ENCODE measurements around the gene PHACTR1. TPM values are rescaled to one million over a fixed set of nuclear protein-coding genes. Genes with fewer than 3 reads are reported as not detected.

PHACTR1 gene
- total RNA-seq, 1 experiment from 2014 or later = 0.21 TPM

DNA sequence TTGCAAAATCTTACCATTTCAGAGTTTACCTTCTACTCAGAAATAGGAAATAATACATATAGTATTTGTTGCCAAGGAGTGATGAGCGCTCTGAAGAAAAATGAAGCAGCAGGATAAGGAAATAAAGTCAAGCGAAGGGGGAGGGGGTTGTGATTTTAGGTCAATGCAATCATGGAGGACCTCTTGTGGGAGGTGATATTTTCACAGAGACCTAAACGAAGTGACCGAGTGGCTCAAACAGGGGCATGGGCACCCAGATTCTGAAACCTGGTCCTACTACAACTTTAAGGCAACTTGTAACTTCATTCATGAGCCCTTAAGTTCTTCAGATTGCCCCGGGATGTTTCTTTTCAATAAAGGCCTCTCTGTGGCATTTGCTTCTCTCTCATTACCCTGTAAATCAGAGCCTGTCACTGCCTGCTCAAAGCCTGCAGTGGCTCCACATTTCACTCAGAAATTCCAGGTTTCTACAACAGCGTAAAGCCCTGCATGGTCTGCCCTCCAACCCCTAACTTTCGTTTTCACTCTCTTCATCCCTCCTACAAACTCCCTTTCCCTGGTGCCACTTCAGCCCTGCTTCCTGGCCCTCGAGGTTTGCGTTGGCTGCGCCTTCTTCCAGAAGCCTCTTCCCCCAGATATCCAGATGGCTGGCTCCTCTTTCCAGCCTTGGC, 449.1 kb downstream of the PHACTR1 start:
- H3K27ac Mint-ChIP-seq (ENCODE audit: unreplicated experiment) = no peak overlapping the region
- CTCF ChIA-PET = no interaction called here
- peaks cover 76% of the 10 kb centered on the region for H3K27me3 Mint-ChIP-seq (ENCODE audit: unreplicated experiment)
- BruUV-seq (replicated peaks) = no TSS peak
- H3K36me3 Mint-ChIP-seq (ENCODE audit: insufficient read depth, unreplicated experiment) = no peaks in the 10 kb centered on the region
- no peak for DNase-seq
- H3K4me1 Mint-ChIP-seq (ENCODE audit: low read depth, unreplicated experiment) = no peaks in the 10 kb centered on the region
- no peaks in the 10 kb centered on the region for H3K9me3 Mint-ChIP-seq (ENCODE audit: low read depth, unreplicated experiment)
- intact Hi-C loops (cut with micrococcal nuclease; ENCODE audit: unreplicated experiment) = no loop called here
- no peak for TF ChIP-seq CTCF (IDR thresholded peaks at IDR 0.05; ENCODE audit: unreplicated experiment)
- no peak overlapping the region for H3K4me3 Mint-ChIP-seq (ENCODE audit: low read depth, unreplicated experiment)

GRCh38 chr6:13166269-13166668, 449.7 kb downstream of the PHACTR1 start:
- H3K4me3 Mint-ChIP-seq (ENCODE audit: low read depth, unreplicated experiment) = no peak overlapping the region
- BruUV-seq (replicated peaks) = no TSS peak
- H3K4me1 Mint-ChIP-seq (ENCODE audit: low read depth, unreplicated experiment) = no peaks in the 10 kb centered on the region
- H3K9me3 Mint-ChIP-seq (ENCODE audit: low read depth, unreplicated experiment) = no peaks in the 10 kb centered on the region
- H3K27me3 Mint-ChIP-seq (ENCODE audit: unreplicated experiment) = peaks cover 76% of the 10 kb centered on the region
- TF ChIP-seq CTCF (IDR thresholded peaks at IDR 0.05; ENCODE audit: unreplicated experiment) = no peak
- DNase-seq = no peak
- CTCF ChIA-PET = no interaction called here
- H3K36me3 Mint-ChIP-seq (ENCODE audit: insufficient read depth, unreplicated experiment) = no peaks in the 10 kb centered on the region
- intact Hi-C loops (cut with micrococcal nuclease; ENCODE audit: unreplicated experiment) = no loop called here
- H3K27ac Mint-ChIP-seq (ENCODE audit: unreplicated experiment) = no peak overlapping the region

DNA sequence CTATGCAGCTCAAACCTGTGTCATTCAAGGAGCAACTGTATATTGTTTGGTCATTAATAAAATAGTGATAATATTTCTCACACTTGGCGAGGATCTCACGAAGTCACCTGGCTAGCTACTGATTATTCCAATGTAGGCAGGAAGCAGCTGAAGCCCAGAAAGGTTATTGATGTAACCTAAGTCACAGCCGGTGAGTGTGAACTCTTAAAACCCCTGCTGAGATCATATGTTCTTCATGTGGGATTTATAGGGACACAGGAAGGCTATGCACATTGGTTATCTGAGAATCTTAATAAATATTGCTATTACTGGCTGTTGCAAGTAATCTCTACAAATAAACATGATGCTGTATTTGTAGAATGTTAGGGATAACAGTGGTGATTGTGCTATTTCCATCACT, 450.3 kb downstream of the PHACTR1 start:
- Mint-ChIP-seq H3K27ac (ENCODE audit: unreplicated experiment) (no peak overlapping the region), H3K36me3 (ENCODE audit: insufficient read depth, unreplicated experiment) (no peaks in the 10 kb centered on the region), H3K4me3 (ENCODE audit: low read depth, unreplicated experiment) (no peak overlapping the region), H3K27me3 (ENCODE audit: unreplicated experiment) (peaks cover 74% of the 10 kb centered on the region), H3K4me1 (ENCODE audit: low read depth, unreplicated experiment) (no peaks in the 10 kb centered on the region), H3K9me3 (ENCODE audit: low read depth, unreplicated experiment) (no peaks in the 10 kb centered on the region)
- DNase-seq = no peak
- no peak for TF ChIP-seq CTCF (IDR thresholded peaks at IDR 0.05; ENCODE audit: unreplicated experiment)
- no TSS peak for BruUV-seq (replicated peaks)
- CTCF ChIA-PET = no interaction called here
- intact Hi-C loops (cut with micrococcal nuclease; ENCODE audit: unreplicated experiment) = no loop called here

- no peak overlapping the region for H3K4me3 Mint-ChIP-seq (ENCODE audit: low read depth, unreplicated experiment)
- BruUV-seq (replicated peaks) = no TSS peak
- H3K36me3 Mint-ChIP-seq (ENCODE audit: insufficient read depth, unreplicated experiment) = no peaks in the 10 kb centered on the region
- peaks cover 66% of the 10 kb centered on the region for H3K27me3 Mint-ChIP-seq (ENCODE audit: unreplicated experiment)
- no peak for DNase-seq
- no peaks in the 10 kb centered on the region for H3K9me3 Mint-ChIP-seq (ENCODE audit: low read depth, unreplicated experiment)
- CTCF ChIA-PET = no interaction called here
- H3K4me1 Mint-ChIP-seq (ENCODE audit: low read depth, unreplicated experiment) = no peaks in the 10 kb centered on the region
- intact Hi-C loops (cut with micrococcal nuclease; ENCODE audit: unreplicated experiment) = no loop called here
- H3K27ac Mint-ChIP-seq (ENCODE audit: unreplicated experiment) = no peak overlapping the region
- no peak for TF ChIP-seq CTCF (IDR thresholded peaks at IDR 0.05; ENCODE audit: unreplicated experiment)
Measured at GRCh38 chr6:13172291-13172690, 455.7 kb downstream of the PHACTR1 start.

Data from Calu3 (cell line).